ENCODE results near the gene OARD1.

DNA sequence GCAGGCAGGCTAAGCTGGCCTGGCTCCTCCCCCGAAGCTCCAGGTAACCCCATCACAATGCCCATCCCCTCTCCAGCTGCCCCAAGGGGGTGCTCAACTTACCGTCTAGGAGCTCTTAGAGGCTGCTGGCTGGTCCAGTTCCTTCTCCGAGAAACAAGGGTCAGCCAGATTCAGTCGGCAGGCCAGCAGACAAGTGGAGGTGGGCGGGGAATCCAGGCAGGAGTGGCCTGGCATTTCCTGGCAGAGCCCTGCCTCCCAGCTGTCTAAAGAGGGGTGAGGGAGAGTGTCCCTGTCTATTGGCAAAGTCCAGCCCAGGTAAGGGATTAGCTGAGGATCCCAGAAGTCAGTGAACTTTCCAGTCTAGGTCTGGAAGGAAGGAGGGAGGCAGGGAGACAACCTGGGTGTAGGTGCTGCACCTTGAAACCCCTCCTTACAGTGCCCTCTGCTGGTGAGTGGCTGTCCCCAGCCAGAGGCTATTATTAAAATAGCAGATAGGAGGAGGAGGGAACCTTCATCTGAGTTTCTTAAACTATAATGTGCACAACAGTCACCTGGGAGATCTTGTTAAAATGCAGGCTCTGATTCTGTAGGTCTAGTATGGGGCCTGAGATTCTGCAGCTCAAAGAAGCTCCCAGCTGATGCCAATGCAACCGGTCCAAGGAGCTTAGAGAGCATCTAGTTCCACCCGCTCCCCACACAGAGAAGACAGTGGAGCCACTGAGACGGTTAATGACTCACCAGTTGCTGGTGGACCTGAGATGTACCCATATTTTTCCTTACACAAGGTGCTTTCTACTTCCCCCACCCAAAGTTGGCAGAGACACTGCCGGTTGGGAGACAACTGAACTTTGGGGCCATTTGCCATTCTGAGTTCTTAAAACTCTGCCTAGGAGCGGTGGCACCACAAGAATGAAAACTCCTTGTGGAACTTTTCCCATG is 32.8 kb downstream of the OARD1 start, which contains the start of gene UNC5CL:
- TF ChIP-seq, protein P1, sequence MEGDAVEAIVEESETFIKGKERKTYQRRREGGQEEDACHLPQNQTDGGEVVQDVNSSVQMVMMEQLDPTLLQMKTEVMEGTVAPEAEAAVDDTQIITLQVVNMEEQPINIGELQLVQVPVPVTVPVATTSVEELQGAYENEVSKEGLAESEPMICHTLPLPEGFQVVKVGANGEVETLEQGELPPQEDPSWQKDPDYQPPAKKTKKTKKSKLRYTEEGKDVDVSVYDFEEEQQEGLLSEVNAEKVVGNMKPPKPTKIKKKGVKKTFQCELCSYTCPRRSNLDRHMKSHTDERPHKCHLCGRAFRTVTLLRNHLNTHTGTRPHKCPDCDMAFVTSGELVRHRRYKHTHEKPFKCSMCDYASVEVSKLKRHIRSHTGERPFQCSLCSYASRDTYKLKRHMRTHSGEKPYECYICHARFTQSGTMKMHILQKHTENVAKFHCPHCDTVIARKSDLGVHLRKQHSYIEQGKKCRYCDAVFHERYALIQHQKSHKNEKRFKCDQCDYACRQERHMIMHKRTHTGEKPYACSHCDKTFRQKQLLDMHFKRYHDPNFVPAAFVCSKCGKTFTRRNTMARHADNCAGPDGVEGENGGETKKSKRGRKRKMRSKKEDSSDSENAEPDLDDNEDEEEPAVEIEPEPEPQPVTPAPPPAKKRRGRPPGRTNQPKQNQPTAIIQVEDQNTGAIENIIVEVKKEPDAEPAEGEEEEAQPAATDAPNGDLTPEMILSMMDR (IDR thresholded peaks at IDR 0.05): peak; percentile 43 to 63 (median 50)
- TF ChIP-seq EP300 (IDR thresholded peaks at IDR 0.05): no peak
- TF ChIP-seq POLR2A (IDR thresholded peaks at IDR 0.05; ENCODE audit: low read depth): no peak

All from esophagus muscularis mucosa (tissue), 4 donors.